Ovary (tissue), 9 donors: Measurements from ENCODE around the gene PRKCSH. TPM values are rescaled to one million over a fixed set of nuclear protein-coding genes. Genes with fewer than 3 reads are reported as not detected.

Experiments used
- DNase-seq, 5 donors: peaks; one replicate each; pipeline ENCODE4 v3.0.0-alpha.2; 2019 to 2020
- H3K27ac ChIP-seq, 2 donors: fragments of 200-600 bp; one replicate each; pipeline versions ENCODE4 v1.5.1 to v1.8.0; 2019 to 2022
- H3K27me3 ChIP-seq: fragments of 200-600 bp; one replicate; pipeline ENCODE4 v1.8.0; 2022
- H3K36me3 ChIP-seq: fragments of 200-600 bp; sonication (generic); one replicate; pipeline ENCODE4 v1.5.1; 2019
- H3K4me1 ChIP-seq: one replicate; pipeline ENCODE4 v1.8.1; 2013; ENCODE audit warnings: mild to moderate bottlenecking, moderate library complexity; ENCODE audit not compliant: insufficient read depth
- H3K4me3 ChIP-seq: fragments of 200-600 bp; sonication (generic); one replicate; pipeline ENCODE4 v1.5.1; 2017
- H3K9me3 ChIP-seq, 2 donors: fragments of 200-600 bp in 1 of 2; sonication (generic) in 1 of 2; one replicate each; pipeline versions ENCODE4 v1.5.1 to v1.8.1; 2013 to 2019; ENCODE audit warnings: mild to moderate bottlenecking in 1 of 2, moderate library complexity in 1 of 2
- EP300 ChIP-seq: sonication (generic); formaldehyde crosslinking; IDR thresholded peaks from one replicate; pipeline ENCODE4 v1.6.1; 2017; ENCODE audit warnings: antibody characterized with exemption
- POLR2A ChIP-seq: fragments of 450-650 bp; IDR thresholded peaks from one replicate; pipeline ENCODE4 v1.6.1; 2017; ENCODE audit warnings: antibody characterized with exemption, mild to moderate bottlenecking, moderate library complexity
- WGBS, 3 donors: extraction: QIAGEN DNeasy Blood & Tissue Kit in 1 of 3; methylation state at CpG; one replicate each; pipeline versions ENCODE4 v1.1.5 to v1.1.7; 2013 to 2017; 5-methylcytosine and 5-hydroxymethylcytosine counted together
- intact Hi-C, 4 donors: fragments of 100-400 bp; cut with DNase I; formaldehyde crosslinking; loops; one replicate each; pipeline versions ENCODE4 v1.11.0 to v1.15.1; 2022 to 2023
- microRNA-seq, 3 donors: library from miRNA; unstranded; fragments of <30 nt; microRNA quantifications; one replicate each; pipeline versions ENCODE4 to v1.2.0, GENCODE V29; 2019 to 2020
- polyA plus RNA-seq, 2 donors: library from polyadenylated mRNA; stranded (reverse); fragments of 200-250 nt in 1 of 2; fragments of 350-450 nt in 1 of 2; fragmentation: Illumina TruSeq in 1 of 2; extraction: RNeasy Lipid Tissue Mini Kit (QIAGEN cat#74804) in 1 of 2; gene quantifications; one replicate each; pipeline ENCODE4 v1.2.3, GENCODE V29; 2013 to 2014
- small RNA-seq: library from RNA; depleted of rRNA; stranded (forward); fragments of <200 nt; gene quantifications from one replicate; pipeline ENCODE3, GENCODE V24; 2016
- total RNA-seq, 7 donors: library from RNA; depleted of rRNA in 2 of 7; stranded (reverse); fragments of >200 nt in 2 of 7; fragmentation: NEBNext Ultra II Directional in 3 of 7; extraction: Animal tissue kit (Norgen Biotek cat#: 25700) in 3 of 7; gene quantifications; one replicate each; pipeline versions ENCODE4 v1.1.0 to v1.2.4, GENCODE V29; 2016 to 2023
- TF ChIP-seq, protein P1 (sequence below), 3 donors: fragments of 450-650 bp in 2 of 3; fragments of 200-600 bp in 1 of 3; IDR thresholded peaks; one replicate each; pipeline versions ENCODE4 v1.5.1 to v1.8.0; 2016 to 2022; ENCODE audit warnings: antibody characterized with exemption in 3 of 3, mild to moderate bottlenecking in 1 of 3
- donor health status: DM: no; HTN: no; CAD: no; lungs with moderate emphysema.
- donor health status: DM: no; HTN: no; CAD: no.
- donor health status: Bipolar disorder and iron deficiency.
- donor health status: DM: yes; HTN: yes; CAD: no.
- donor health status: DM: no; HTN: no; CAD: no.
- donor health status: DM: yes; HTN: yes; CAD: no.

PRKCSH gene
- total and polyA plus RNA-seq, 9 donors: 76.5 to 338 (median 270) TPM

DNA sequence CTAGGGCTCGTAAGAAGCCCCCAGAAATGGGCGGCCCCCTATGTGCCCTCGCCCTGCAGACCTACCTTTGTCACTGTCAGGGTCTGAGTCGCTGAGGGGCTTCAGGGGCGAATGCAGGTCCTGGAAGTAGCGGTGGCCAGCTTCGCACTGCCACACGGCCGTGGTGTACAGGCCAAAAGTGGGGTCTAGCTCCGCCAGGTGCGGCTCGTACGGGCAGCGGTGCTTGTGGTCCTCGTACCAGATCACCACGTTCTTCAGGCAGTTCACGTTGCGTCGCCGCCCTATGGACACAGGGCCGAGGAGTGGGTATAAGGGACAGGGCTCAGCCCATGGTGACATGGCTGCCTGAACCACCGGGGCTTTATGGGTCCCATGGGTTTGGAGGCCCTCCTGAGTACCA is 60.5 kb downstream of the PRKCSH start:
- H3K27ac ChIP-seq: no peak overlapping the region
- no peaks in the 10 kb centered on the region for H3K36me3 ChIP-seq
- TF ChIP-seq, protein P1, sequence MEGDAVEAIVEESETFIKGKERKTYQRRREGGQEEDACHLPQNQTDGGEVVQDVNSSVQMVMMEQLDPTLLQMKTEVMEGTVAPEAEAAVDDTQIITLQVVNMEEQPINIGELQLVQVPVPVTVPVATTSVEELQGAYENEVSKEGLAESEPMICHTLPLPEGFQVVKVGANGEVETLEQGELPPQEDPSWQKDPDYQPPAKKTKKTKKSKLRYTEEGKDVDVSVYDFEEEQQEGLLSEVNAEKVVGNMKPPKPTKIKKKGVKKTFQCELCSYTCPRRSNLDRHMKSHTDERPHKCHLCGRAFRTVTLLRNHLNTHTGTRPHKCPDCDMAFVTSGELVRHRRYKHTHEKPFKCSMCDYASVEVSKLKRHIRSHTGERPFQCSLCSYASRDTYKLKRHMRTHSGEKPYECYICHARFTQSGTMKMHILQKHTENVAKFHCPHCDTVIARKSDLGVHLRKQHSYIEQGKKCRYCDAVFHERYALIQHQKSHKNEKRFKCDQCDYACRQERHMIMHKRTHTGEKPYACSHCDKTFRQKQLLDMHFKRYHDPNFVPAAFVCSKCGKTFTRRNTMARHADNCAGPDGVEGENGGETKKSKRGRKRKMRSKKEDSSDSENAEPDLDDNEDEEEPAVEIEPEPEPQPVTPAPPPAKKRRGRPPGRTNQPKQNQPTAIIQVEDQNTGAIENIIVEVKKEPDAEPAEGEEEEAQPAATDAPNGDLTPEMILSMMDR (IDR thresholded peaks at IDR 0.05): no peak
- TF ChIP-seq EP300 (no peak), POLR2A (no peak)
- no peaks in the 10 kb centered on the region for H3K9me3 ChIP-seq
- intact Hi-C loops: loop anchor here in 3 of 4 donors (5.0 to 10.0 kb wide), 2 partner anchors 89 to 91 kb away; no protein-coding TSS in a partner anchor
- no peak overlapping the region for H3K4me3 ChIP-seq
- DNase-seq: no peak
- no peaks in the 10 kb centered on the region for H3K4me1 ChIP-seq
- 94 to 97% (median 94%) methylated on average over 18 to 22 of the region's 22 CpGs for WGBS, 3 donors
- H3K27me3 ChIP-seq: no peaks in the 10 kb centered on the region

DNA sequence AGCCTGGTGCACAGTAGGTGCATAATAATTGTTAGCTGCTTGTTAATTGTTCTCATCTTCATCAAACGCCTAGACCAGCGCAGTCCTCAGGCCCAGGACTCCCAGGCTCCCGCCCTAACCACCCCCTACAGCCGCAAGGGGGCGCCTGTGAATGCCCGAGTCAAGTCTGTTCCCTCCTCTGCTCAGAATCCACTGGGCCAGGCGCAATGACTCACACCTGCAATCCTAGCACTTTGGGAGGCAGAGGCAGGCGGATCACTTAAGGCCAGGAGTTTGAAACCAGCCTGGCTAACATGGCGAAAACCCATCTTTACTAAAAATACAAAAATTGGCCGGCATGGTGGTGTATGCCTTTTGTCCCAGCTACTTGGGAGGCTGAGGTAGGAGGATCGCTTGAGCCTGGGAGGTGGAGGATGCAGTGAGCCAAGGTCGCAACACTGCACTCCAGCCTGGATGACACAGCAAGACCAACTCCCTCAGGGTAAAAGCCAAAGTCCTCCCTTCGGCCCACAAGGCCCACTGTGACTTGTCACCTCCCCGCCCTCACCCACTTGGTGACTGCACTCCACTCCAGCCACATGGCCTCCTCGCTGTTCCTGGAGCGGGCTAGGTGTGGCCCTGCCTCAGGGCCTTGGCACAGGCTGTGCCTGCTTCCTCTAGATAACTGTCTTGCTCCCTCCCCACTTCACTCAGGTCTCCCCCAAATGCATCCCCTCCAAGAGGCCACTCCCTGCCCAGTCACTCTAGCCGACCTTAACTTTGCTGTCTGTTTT is 61.1 kb downstream of the PRKCSH start:
- Histone ChIP-seq H3K4me3 (no peak overlapping the region), H3K9me3 (no peaks in the 10 kb centered on the region), H3K36me3 (no peaks in the 10 kb centered on the region), H3K27me3 (no peaks in the 10 kb centered on the region), H3K4me1 (no peaks in the 10 kb centered on the region), H3K27ac (no peak overlapping the region)
- intact Hi-C loops: loop anchor here in 3 of 4 donors (5.0 to 10.0 kb wide), 2 partner anchors 88 to 91 kb away; no protein-coding TSS in a partner anchor
- DNase-seq: peak; percentile 48 to 79 (median 66)
- 66 to 69% (median 67%) methylated on average over 17 of the region's 17 CpGs for WGBS, 3 donors
- TF ChIP-seq, protein P1 (IDR thresholded peaks at IDR 0.05): peak; percentile 19 to 46 (median 20)
- TF ChIP-seq EP300: no peak

DNA sequence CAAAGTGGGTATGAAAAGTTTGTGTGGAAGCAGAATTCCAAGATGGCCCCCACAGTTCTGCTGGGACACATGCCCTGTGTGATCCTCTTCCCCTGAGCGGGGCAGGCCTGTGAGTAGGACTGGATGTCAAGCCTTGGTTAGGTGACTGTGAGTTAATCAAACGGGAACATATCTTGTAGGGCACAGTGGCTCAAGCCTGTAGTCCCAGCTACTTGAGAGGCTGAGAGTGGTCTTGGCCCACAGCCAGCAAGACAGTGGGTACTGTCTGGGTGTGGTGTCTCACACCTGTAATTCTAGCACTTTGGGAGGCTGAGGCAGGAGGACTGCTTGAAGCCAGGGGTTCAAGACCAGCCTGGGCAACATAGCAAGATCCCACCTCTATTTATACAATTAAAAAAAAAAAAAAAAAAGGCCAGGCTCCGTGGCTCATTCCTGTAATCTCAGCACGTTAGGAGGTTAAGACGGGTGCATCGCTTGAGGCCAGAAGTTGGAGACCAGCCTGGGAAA is 63.8 kb downstream of the PRKCSH start:
- intact Hi-C loops: loop anchor here in 3 of 4 donors (5.0 to 10.0 kb wide), 2 partner anchors 86 to 88 kb away; no protein-coding TSS in a partner anchor
- H3K36me3 ChIP-seq: no peaks in the 10 kb centered on the region
- H3K4me3 ChIP-seq: no peak overlapping the region
- WGBS, 3 donors: 81 to 95% (median 91%) methylated on average over 6 of the region's 6 CpGs
- no peak overlapping the region for H3K27ac ChIP-seq
- no peaks in the 10 kb centered on the region for H3K4me1 ChIP-seq
- TF ChIP-seq EP300 (no peak), POLR2A (no peak)
- TF ChIP-seq, protein P1 (IDR thresholded peaks at IDR 0.05): no peak
- H3K27me3 ChIP-seq: no peaks in the 10 kb centered on the region
- DNase-seq: no peak
- H3K9me3 ChIP-seq: no peaks in the 10 kb centered on the region

DNA sequence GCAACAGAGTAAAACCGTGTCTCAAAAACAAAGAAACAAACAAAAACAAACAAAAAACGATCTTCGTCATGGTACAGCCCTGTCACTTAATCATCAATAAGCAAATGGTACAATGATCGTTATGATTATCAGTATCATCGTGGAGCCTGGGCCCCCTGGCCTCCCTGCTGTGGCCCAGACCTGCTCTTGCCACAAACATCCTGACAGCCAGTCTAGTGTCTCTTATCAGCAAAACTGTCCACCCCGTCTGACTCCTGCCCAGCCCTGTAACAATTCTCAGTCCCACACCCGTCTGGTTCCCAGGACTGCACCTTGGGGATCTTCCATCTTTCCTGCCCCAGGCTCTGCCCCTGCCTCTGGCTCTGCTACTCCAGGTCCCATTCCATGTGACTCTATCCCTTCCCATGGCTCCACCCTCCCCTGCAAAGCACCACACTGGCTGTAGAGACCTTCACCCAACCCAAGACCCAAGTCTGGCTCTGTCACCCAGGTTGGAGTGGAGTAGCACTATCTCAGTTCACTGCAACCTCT is 64.5 kb downstream of the PRKCSH start:
- Histone ChIP-seq H3K36me3 (no peaks in the 10 kb centered on the region), H3K4me3 (no peak overlapping the region), H3K9me3 (no peaks in the 10 kb centered on the region), H3K27me3 (no peaks in the 10 kb centered on the region), H3K4me1 (no peaks in the 10 kb centered on the region), H3K27ac (no peak overlapping the region)
- WGBS, 3 donors: 72 to 75% (median 72%) methylated on average over 7 of the region's 7 CpGs
- DNase-seq: no peak
- TF ChIP-seq, protein P1 (IDR thresholded peaks at IDR 0.05): no peak
- TF ChIP-seq POLR2A: no peak
- TF ChIP-seq EP300: no peak
- intact Hi-C loops: loop anchor here in 3 of 4 donors (5.0 to 10.0 kb wide), 2 partner anchors 85 to 87 kb away; no protein-coding TSS in a partner anchor

Small RNA genes lying within 50 kb of the gene (microRNA-seq; reads per million reads assigned to microRNA genes)
- 0 reads per million in 3 donors for gene MIR7974

Small RNA genes lying within 50 kb of the gene (small RNA-seq; reads per million reads assigned to genes)
- gene MIR7974 (not detected), gene RF00019 (not detected)

Other genes starting within 250 kb of the PRKCSH start
- 100 to 1,000 TPM; 238 to 642 (median 479) TPM for gene KANK2, start 238.1 kb upstream of the PRKCSH start, total RNA-seq
- 100 to 1,000 TPM; 289 to 433 TPM for gene KANK2, start 238.1 kb upstream of the PRKCSH start, polyA plus RNA-seq
- under 1 TPM in 3 of 7 donors, not detected in 4; 0.50 to 0.93 (median 0.51) TPM for gene ANGPTL8, start 196.0 kb upstream of the PRKCSH start, total RNA-seq
- gene ANGPTL8, start 196.0 kb upstream of the PRKCSH start, polyA plus RNA-seq: under 1 TPM in 1 of 2 donors, not detected in 1; 0.86 TPM
- 10 to 100 TPM; 17.2 to 60.0 (median 38.0) TPM for gene DOCK6, start 173.1 kb upstream of the PRKCSH start, total RNA-seq
- 10 to 100 TPM; 12.8 to 18.0 TPM for gene DOCK6, start 173.1 kb upstream of the PRKCSH start, polyA plus RNA-seq
- not detected for gene TSPAN16, start 139.5 kb upstream of the PRKCSH start, total RNA-seq
- not detected for gene TSPAN16, start 139.5 kb upstream of the PRKCSH start, polyA plus RNA-seq
- gene RAB3D, start 96.0 kb upstream of the PRKCSH start, total RNA-seq: 10 to 100 TPM in 5 of 7 donors, 1 to 10 TPM in 2; 6.8 to 27.2 (median 17.3) TPM
- gene RAB3D, start 96.0 kb upstream of the PRKCSH start, polyA plus RNA-seq: 1 to 10 TPM; 4.7 to 9.1 TPM
- gene TMEM205, start 89.4 kb upstream of the PRKCSH start, total RNA-seq: 100 to 1,000 TPM in 2 of 7 donors, 10 to 100 TPM in 5; 64.0 to 296 (median 80.5) TPM
- 10 to 100 TPM; 71.4 to 99.5 TPM for gene TMEM205, start 89.4 kb upstream of the PRKCSH start, polyA plus RNA-seq
- gene CCDC159, start 89.1 kb upstream of the PRKCSH start, total RNA-seq: 10 to 100 TPM; 21.0 to 38.6 (median 30.2) TPM
- gene CCDC159, start 89.1 kb upstream of the PRKCSH start, polyA plus RNA-seq: 10 to 100 TPM; 31.9 to 41.9 TPM
- gene PLPPR2, start 80.2 kb upstream of the PRKCSH start, total RNA-seq: 10 to 100 TPM; 12.3 to 42.5 (median 31.5) TPM
- gene PLPPR2, start 80.2 kb upstream of the PRKCSH start, polyA plus RNA-seq: 10 to 100 TPM; 11.6 to 23.2 TPM
- gene SWSAP1, start 61.0 kb upstream of the PRKCSH start, total RNA-seq: 1 to 10 TPM in 6 of 7 donors, under 1 TPM in 1; 0.60 to 3.3 (median 2.5) TPM
- 1 to 10 TPM; 1.4 to 2.4 TPM for gene SWSAP1, start 61.0 kb upstream of the PRKCSH start, polyA plus RNA-seq
- gene EPOR, start 51.3 kb upstream of the PRKCSH start, total RNA-seq: 10 to 100 TPM in 1 of 7 donors, 1 to 10 TPM in 6; 2.5 to 19.9 (median 4.8) TPM
- gene EPOR, start 51.3 kb upstream of the PRKCSH start, polyA plus RNA-seq: 1 to 10 TPM; 3.7 to 5.0 TPM
- 10 to 100 TPM in 1 of 7 donors, 1 to 10 TPM in 6; 2.2 to 28.0 (median 5.6) TPM for gene RGL3, start 16.3 kb upstream of the PRKCSH start, total RNA-seq
- 10 to 100 TPM in 1 of 2 donors, 1 to 10 TPM in 1; 2.5 to 10.5 TPM for gene RGL3, start 16.3 kb upstream of the PRKCSH start, polyA plus RNA-seq
- gene ODAD3, start 514 bp upstream of the PRKCSH start, total RNA-seq: 1 to 10 TPM in 2 of 7 donors, under 1 TPM in 5; 0.18 to 5.4 (median 0.56) TPM
- gene ODAD3, start 514 bp upstream of the PRKCSH start, polyA plus RNA-seq: 1 to 10 TPM in 1 of 2 donors, under 1 TPM in 1; 0.42 to 1.1 TPM
- gene ELAVL3, start 45.4 kb downstream of the PRKCSH start, total RNA-seq: not detected
- gene ELAVL3, start 45.4 kb downstream of the PRKCSH start, polyA plus RNA-seq: not detected
- gene ZNF653, start 70.2 kb downstream of the PRKCSH start, total RNA-seq: 10 to 100 TPM in 6 of 7 donors, 1 to 10 TPM in 1; 7.7 to 16.8 (median 11.4) TPM
- gene ZNF653, start 70.2 kb downstream of the PRKCSH start, polyA plus RNA-seq: 1 to 10 TPM; 2.9 to 9.5 TPM
- 10 to 100 TPM; 57.0 to 84.8 (median 58.2) TPM for gene ECSIT, start 93.5 kb downstream of the PRKCSH start, total RNA-seq
- 10 to 100 TPM; 16.3 to 73.1 TPM for gene ECSIT, start 93.5 kb downstream of the PRKCSH start, polyA plus RNA-seq
- 100 to 1,000 TPM in 1 of 7 donors, 10 to 100 TPM in 6; 13.9 to 485 (median 59.2) TPM for gene CNN1, start 103.2 kb downstream of the PRKCSH start, total RNA-seq
- gene CNN1, start 103.2 kb downstream of the PRKCSH start, polyA plus RNA-seq: 100 to 1,000 TPM in 1 of 2 donors, 10 to 100 TPM in 1; 76.5 to 725 TPM
- gene ELOF1, start 123.6 kb downstream of the PRKCSH start, total RNA-seq: 10 to 100 TPM; 30.4 to 57.4 (median 49.5) TPM
- 10 to 100 TPM; 39.4 to 49.1 TPM for gene ELOF1, start 123.6 kb downstream of the PRKCSH start, polyA plus RNA-seq
- gene ACP5, start 142.0 kb downstream of the PRKCSH start, total RNA-seq: 10 to 100 TPM in 6 of 7 donors, 1 to 10 TPM in 1; 7.9 to 54.4 (median 17.1) TPM
- 10 to 100 TPM; 30.5 to 66.9 TPM for gene ACP5, start 142.0 kb downstream of the PRKCSH start, polyA plus RNA-seq
- 10 to 100 TPM; 16.3 to 31.5 (median 17.9) TPM for gene ZNF627, start 161.8 kb downstream of the PRKCSH start, total RNA-seq
- 10 to 100 TPM; 14.4 to 16.1 TPM for gene ZNF627, start 161.8 kb downstream of the PRKCSH start, polyA plus RNA-seq